ENCODE measurements around the gene MAPK10.

MAPK10 gene

DNA sequence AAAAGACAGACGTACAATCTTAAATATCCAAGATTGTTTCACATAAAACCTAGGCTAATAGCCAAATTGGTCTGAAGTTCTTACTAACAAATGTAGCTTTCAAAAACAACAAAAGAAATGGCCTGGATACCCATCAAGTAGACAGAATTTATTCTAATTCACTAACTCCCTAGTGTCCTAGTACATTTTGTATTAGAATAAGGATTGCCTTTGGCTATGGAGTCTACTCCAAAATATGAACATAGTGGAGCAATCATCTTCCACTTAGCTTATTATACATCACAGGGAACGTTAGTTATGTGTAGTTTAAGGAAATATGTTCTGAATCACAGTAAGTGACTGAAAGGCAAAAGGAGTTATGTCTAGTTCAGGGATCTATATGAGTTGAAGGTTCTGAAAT is 81.7 kb downstream of the MAPK10 start:
- DNase-seq (ENCODE audit: low read depth): no peak

DNA sequence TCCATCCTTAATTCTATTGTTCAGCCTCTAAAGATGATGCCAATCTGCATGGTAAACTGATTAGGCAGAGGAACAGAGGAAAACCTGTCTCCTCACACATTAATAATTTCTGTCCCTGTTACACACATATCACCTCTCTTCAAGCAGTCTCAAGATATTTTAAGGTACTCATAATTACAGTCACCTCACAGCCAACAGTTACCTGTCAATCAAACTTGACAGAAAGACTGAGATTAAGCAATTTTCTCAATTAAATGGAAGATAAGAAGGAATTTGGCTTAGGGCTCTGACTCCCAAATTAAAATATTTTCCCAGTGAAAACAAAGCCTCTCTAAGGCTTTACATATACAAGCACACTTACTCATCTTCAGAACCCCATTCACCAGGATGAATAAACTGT is 85.2 kb downstream of the MAPK10 start:
- DNase-seq (ENCODE audit: low read depth): no peak

DNA sequence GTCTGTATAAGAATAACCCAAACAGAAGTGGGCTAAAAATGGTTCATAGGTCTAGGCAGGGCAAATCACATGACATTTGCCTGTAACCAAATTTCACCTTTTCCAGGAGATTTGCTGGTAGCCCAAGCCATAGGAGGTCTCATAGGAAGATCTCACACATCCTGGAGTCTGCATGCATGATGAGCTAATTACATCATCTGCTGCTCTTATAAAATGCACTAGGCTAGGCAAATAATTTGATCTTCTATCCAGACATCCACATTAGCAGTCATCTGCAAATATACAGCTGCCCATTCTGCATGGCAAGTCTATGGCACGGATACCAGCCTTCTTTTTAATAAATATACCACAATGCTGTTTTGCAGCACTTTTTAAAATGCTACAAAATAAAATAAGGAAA is 87.2 kb downstream of the MAPK10 start:
- DNase-seq (ENCODE audit: low read depth): no peak

DNA sequence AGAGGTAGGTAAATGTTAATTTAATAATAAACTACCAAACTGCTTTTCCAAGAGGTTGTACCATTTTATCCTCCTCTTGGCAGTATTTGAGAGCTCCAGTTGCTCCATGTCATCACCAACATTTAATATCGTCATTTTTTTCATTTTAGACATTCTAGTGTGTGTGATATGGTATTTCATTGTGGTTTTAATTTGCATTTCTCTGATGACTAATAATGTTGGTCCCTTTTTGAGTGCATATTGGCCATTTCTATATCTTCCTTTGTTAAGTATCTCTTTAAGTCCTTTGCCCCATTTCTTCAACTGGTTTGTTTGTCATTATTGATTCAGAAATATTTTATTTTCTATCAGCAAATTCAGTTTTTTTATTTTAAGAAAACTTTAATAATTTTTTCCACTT is 88.8 kb downstream of the MAPK10 start:
- DNase-seq (ENCODE audit: low read depth): no peak

DNA sequence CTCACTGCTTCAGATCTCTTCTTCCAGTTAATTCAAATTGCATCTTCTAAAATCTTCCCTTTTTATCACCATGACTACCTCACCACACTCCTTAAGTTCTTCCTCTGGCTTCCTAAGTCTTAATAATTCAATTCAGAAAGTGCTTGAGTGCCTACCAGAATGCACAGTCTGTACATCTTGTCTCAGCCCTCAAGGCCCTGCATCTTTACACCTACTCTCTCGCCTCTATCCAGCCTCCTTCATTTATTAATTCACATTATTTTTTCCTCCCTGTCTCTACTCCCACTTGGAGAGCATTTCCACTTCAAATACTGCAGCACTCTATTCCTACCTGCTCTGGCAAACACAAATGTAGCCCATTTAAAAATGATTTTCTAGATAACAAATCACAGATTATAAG is 90.5 kb downstream of the MAPK10 start:
- DNase-seq (ENCODE audit: low read depth): no peak

DNA sequence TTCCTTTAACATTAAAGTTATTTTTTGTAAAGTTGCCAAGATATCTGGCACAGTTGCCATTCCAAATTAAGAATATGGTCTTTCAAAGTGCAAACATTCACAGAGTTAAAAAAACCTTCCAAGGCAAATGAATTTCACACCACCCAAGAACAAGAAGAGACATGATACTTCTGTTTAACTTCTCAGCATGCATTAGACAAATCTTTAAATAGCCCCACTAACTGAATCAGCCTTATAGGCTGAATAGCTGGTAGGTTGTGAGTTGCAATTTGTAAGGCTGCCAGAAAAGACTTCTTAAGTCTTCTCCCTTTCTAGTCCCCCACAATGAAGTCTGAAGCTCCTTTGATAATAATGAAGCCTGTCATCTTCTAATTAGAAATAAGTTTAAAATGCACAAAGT is 95.6 kb downstream of the MAPK10 start:
- no peak for DNase-seq (ENCODE audit: low read depth)

DNA sequence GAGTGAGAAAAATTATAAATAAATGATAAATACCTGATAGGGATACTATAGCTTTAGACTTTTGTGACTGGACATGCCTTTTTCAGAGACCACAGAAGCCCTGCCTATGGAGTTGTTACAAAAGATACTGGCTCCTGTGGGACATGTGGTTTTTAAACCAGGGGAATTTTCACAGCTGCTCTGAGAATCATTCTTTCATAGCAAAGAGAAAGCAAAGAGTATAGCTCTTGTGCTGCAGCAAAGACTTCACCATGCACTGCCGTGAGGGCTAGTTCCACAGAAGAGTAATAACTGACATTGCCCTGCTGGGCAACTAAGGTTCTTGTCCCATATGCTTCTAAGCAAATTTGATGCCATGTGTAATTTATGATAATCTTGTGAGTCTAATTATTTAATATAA is 98.2 kb downstream of the MAPK10 start:
- no peak for DNase-seq (ENCODE audit: low read depth)

DNA sequence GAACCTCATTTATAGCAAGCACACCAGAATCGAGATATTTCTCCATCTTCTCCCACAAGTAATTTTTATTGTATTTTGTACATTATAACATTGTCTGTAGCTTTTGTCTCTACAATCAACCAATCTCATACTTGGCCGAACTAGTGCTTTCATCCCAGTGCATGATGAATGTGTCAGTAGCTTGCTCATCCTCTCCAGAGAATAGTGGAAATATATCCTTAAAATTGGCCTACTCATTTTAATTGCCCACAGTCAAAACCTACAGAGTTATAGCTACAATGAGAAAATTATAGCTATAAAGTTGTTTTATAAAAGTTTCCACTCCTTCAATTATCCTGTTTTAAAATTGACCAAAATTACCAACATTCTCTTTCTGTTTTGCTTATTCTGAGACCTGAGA is 103.8 kb downstream of the MAPK10 start:
- DNase-seq (ENCODE audit: low read depth): no peak

DNA sequence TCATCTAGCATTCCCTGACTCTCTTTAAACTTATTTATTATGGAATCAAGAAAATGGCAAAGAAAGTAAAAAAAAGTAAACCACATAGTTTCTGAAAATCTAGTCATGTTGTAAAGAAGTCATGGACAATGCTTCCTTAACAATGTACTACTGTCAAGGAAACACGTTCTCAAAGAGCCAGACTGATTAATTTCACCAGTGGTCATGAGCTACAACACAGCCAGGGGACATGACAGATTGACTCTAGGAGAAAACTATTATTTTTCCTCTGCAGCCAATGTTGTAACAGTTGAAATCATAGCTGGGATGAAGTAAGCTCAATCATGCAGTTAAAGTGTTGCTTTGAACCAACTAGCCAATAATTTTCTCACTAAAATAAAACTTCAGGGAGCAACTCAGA is 109.2 kb downstream of the MAPK10 start:
- DNase-seq (ENCODE audit: low read depth): no peak

DNA sequence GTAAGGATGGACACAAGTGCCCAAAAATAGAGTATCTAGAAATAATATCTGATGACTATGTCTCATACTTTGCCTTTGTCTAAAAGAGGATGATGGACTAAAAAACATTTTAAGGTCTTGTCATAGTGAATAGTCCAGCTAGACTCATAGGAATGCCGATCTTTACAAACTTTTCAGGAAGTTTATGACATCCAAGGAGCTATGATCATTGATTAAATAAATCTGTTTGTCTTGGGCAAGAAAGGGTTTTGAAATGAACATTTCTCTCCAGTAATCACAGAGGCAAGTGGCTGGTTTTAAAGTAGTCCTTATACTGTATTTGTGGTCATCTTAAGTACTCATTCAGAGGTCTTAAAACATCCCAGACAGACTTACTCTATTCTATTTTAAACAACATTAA is 109.8 kb downstream of the MAPK10 start:
- DNase-seq (ENCODE audit: low read depth): no peak

DNA sequence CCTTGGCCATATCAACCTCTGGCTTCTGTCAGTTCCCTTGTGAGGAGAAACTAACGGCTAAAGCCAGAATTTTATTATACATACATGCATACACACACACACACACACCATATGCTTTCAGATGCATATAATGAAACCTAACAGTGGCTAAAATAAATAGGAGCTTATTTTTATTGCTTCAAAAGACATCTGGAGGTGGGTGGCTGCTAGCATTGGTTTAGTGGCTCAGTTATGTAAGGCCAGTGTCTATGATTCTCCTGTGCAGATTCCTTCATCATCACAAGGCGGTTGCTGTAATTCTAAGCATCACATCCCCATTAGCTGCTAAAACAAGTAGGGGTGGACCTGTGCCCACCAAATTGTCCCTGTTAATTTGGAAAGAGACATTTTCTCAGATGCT is 110.8 kb downstream of the MAPK10 start:
- DNase-seq (ENCODE audit: low read depth): no peak

DNA sequence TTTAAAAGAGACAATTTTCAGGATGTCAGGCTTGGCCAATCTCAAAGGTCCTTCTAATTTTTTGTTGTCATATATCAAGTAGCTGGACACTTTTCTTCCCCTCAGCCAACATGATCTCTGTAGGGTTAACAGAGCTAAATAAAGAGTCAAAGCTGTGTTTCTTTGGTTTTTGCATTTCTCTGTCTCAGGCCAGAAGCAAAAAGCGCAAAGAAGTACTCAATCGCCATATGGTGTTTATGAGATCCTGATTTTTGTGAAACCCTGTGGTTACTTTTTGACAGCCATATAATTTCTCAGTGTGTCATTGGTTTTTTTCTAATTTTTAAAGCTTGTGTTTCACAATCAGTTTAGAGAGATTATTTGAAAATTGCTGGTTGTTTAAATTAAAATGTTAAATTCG is 111.9 kb downstream of the MAPK10 start:
- no peak for DNase-seq (ENCODE audit: low read depth)

DNA sequence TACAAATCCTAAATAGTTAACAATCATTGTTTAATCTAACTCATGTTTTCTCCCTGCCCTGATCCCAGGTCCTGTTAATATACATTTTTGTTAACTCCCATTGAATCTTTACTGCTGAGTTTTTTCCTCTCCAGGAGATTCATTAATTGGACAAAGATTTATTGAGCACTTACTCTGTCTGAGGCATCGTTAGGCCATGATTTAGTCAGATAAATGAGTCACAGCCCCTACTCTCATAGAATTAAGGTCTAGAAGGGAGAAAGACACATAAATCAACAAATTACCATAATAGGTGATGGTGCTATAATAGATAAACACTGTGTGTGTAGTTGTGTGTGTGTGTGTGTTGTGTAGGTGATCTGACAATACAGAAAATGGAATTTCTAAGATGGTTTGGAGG is 112.5 kb downstream of the MAPK10 start:
- DNase-seq (ENCODE audit: low read depth): no peak

DNA sequence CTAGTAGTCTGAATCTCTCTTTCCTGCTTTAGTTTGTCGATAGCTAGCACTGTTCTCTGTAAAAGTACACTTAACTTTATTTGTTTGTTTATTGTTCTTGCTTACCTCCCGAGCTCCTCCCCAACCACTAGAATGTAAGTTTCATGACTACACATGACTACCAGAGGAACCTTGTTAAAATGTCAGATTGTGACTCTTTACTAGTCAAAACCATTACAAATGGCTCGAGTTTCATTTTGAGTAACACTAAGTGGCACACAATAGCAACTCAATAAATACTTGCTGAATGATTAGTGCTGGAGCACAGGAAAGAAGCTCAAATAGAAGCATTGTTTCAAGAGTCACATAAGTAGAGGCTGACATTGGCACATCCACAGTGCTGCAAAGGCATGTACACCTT is 116.1 kb downstream of the MAPK10 start:
- DNase-seq (ENCODE audit: low read depth): no peak

DNA sequence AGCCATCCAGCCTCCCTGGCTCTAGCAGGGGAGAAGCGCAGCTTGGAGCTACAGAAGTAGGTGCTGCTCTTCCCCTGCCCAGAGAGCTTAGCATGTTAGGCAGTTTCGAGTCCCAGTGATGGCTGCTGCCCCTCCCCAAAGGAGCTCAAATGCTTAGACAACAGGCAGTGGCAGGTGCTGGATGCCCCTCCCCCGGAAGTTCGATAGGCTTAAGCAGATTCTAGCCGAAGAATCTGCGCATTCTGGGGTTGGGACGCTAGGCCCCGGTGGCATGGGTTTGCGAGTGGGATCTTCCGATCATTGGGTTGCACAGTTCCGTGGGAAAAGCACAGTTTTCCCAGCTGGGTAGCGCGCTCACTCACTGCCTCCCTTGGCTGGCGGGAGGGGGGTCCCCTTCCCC is 117.2 kb downstream of the MAPK10 start:
- DNase-seq (ENCODE audit: low read depth): no peak

DNA sequence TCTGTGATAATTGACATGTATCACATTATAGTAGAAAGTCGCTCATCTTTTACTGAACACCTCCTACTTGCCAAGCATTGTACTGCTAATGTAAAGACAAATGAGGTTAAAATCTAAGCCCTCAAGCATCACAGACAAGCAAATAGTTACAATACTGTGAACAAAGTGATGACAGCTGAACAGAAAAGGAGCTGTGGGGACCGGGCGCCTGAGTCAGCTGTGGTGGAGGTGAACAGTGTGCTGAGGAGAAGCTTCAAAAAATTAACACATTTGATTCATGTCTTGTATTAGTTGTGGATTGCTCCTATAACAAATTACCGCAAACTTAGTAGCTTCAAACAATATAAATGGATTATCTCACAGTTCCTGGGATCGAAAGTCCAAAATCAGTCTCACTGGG is 124.3 kb downstream of the MAPK10 start:
- DNase-seq (ENCODE audit: low read depth): no peak

DNA sequence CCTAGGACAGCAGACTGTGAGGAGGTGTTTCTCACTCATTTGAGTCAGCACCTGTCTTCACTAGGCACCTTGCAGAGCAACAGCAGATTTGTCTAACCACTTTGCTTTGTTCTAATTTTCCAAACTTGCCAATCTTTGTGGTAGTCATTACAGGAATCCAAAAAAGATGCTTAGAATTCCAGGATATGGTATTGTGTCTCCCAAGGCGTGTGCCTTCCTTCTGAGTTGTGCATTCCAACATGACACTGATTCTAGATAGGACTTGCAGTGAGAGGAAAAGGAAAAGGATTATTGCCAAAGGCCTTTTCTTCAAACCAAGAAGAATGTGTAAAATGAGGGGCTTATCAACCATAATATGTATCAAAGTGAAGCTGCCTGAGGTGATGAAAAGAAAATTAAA is 126.2 kb downstream of the MAPK10 start:
- no peak for DNase-seq (ENCODE audit: low read depth)

DNA sequence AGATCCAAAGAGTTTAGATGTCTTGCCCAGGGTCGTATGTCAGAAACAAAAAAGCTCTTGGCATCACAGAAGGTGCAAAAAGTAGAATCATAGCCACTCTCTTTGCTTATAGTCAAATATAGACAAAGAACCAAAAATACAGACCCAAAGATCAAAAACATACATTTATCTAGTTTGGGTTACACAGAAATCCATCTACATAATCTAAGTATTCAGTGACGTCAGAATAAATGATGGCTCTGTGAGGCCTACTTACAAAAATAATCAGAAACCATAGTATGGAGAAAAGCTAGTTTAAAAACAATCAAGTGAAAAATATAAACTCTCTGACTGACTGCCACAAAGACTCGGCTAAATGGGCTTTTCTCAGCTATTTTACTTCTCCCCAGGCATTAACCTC is 126.8 kb downstream of the MAPK10 start:
- DNase-seq (ENCODE audit: low read depth): no peak

DNA sequence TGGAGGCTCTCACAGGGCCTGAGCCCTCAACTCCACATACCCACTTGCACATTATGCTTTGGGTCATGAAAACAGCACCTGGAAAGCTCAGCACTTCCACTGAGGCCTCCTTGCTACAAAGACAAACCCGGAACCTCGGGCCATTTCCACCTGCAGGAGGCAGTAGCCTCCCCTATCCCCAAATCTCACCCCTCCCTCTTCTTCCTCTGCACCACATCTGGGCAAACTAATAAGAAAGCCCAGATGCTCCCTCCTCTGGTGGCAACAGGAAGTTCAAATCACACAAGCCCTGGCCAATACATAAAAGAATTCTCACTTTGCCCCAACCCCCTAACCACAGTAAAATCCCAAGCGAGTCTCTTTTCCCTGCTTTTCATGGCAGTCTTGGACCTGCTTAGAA is 136.4 kb downstream of the MAPK10 start:
- no peak for DNase-seq (ENCODE audit: low read depth)

DNA sequence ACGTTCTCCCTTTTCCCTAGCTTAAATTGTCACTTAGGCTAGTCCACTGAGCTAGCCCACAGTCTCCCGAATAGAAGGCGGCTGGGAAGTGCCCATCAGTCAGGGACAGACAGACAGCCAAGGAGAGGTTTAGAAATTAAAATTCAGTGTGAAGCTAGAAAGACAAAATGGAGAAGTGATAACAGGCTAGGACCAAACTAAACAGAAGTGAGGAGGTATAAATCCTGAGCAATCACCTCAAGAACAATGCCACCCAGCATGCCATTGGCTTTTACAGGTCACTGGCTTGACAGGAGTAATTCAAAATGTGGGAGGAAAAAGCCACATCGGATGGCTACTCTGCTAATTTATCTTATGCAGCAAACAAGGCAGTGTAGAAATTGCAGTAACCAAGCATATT is 138.9 kb downstream of the MAPK10 start:
- DNase-seq (ENCODE audit: low read depth): no peak

DNA sequence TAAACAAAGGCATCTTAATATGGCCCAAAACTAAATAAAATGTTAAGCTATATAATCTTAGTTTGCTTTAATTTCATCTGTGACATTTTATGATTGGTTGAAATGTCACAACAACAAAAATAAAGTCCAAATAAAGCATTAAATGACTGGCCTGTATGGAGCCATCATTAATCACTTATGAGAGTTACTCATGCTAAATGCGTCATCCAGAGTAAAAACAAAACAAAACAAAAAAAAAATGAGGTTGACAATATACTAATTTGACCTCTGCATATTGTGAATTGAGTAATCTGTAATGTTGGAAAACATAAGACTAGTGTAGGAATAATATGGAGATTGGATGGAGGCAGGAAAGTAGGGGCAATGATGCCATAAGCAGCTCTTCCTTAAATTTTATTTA is 139.7 kb downstream of the MAPK10 start:
- DNase-seq (ENCODE audit: low read depth): no peak

DNA sequence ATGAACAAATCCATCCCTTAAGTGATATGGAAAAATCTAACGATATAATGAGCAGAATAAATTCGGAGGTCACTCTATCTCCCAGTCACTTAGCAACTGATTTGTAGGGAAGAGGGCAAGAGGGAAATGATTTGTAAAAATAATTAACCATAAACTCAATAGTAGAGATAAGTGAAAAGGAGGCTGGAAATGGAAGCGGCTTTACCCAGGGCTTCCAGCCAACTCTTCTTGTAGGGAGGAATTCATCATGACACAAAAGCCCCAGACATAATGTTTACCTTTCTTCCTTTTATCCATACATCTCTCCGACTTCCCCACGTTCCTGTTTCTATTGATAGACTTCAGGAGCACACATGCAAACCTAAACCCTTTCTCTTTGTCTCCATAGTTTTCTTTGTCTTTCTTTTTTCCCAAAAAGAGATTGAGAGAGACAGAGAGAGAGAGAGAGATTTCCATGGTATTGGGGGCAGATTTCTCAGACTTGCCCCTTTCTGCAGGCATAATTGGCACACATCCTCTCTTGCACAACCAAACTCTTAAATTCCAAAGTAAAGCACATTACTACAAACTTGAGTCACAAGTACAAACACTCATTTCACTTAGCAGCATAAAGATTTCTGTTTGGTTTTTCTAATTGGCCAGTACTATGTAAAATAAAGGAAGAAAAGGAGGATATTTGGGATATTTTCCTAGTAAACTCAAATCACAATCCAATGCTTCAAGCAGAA is 140.9 kb downstream of the MAPK10 start:
- DNase-seq (ENCODE audit: low read depth): no peak

DNA sequence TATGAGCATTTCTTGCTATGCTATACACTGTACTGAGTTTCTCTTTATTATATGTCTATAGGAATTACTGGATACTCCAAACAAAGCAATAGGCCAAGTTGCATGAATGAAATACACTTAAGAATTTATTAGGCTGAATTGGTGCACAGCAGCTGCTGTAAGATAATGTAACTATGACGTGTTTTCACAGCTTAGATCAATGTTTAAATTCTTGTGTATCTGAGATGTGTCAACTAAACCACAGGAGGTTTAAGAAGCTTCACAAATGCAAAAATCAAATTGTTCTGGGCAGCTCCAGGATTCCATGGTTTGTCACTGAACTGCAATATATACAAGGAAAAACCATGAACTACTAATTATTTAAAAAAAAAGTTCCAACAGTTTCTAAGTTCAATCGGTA is 156.7 kb downstream of the MAPK10 start:
- DNase-seq (ENCODE audit: low read depth): no peak

DNA sequence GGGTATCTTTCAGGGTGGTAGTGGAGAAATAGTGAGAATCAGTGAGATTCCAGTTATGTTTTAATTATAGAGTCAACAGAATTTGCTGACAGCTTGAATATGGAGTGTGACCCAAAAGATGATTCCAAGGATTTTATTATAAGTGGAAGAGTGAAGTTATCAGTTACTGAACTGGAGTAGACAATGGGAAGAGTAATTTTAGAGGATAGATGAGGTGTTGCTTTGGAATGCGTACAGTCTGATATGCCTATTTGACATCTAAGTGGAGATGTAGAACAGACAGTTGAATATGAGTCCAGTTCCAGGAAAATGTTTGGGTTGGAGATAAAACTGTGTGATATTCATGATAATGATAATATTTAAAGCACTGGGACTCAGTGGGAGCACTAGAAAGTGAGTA is 174.2 kb downstream of the MAPK10 start:
- DNase-seq (ENCODE audit: low read depth): no peak

DNA sequence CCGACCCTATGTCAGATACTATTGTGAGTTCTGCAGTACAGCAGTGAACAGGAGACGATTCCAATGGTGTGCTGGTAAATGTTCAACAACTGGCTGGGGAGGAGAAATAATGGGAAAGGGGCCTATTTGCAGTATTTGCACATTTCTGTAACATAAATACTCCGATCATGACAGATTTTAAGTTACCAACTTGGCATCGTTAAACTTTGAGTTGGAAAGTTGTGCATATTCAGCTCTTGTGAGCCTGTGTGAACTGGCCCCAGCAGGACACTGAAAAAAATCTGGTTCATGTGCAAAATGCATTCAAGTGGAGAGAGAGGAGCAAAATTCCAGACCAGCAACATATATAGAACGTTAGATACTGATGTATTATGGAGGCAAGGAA is 175.0 kb downstream of the MAPK10 start:
- no peak for DNase-seq (ENCODE audit: low read depth)
